GM15510 (cell line): ENCODE results near the gene TXNDC5.

Experiments used
- POLR2A ChIP-seq: IDR thresholded peaks from 3 replicates; pipeline ENCODE4 v1.6.1; 2011; ENCODE audit warnings: borderline replicate concordance; ENCODE audit not compliant: insufficient read length; ENCODE audit errors: extremely low read depth

The TXNDC5 gene

GRCh38 chr6:7921046-7921445, 10.5 kb upstream of the TXNDC5 start:
- no peak for TF ChIP-seq POLR2A

GRCh38 chr6:7920425-7920824, 9.8 kb upstream of the TXNDC5 start:
- TF ChIP-seq POLR2A: no peak

GRCh38 chr6:7919871-7920270, 9.3 kb upstream of the TXNDC5 start:
- TF ChIP-seq POLR2A: no peak

GRCh38 chr6:7918403-7918802, 7.8 kb upstream of the TXNDC5 start:
- no peak for TF ChIP-seq POLR2A

DNA sequence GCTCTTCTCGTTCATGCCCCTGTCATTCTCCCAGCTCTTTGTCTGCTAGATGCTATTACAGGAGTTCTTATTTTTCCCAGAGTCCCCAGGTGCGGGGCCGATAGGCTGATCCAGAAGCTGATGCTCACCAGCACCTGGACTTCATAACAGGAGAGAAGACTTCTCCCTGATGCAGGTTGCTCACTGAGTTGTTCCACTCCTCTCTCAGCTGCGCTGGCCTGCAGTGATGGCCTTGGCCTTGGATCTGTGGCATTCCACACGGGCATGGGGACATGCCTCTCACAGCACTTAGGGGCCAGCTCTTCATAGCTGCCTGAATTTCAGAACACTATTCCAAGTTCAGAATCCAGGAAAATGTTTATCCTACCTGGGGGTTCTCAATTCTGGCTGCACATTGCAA, 7.1 kb upstream of the TXNDC5 start:
- no peak for TF ChIP-seq POLR2A

GRCh38 chr6:7916959-7917358, 6.4 kb upstream of the TXNDC5 start:
- TF ChIP-seq POLR2A: no peak

DNA sequence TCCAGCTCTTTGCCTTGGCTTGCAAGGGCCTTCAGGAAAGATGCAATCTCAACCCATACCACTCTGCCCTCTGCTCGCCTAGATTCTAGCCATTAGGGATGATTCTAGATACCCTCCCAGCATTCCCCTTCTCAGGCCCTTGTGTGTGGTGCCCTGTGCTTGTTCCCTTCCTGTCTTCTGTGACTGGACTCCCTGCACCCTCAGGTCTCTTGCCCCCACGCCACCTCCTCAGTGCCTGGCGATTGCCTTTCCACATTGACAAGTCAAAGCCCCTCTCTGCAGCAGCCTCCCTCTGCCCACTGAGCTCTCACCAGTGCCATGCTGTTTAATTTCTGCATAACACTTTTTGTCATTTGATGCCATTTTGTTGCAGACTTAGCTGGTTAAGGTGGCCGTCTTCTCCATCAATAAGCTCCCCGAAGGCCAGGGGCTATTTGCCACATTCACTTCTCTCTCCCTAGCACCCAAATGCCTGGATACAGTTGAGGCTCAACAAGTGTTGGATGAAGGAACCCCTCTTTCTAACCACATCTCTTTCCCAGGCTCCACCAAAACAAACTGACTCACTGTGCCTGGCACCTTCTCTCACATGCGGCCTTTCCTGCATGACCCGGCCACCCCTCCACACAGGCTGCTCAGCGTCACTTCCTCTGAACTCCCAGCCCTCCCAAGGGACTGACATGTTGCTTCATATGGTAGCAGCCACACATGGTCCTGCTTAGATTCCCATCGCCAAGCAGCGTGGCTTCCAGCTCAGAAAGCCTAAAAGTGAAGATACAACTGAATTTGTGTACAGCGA, 4.6 kb upstream of the TXNDC5 start:
- TF ChIP-seq POLR2A: no peak

GRCh38 chr6:7914311-7914710, 3.7 kb upstream of the TXNDC5 start:
- no peak for TF ChIP-seq POLR2A

DNA sequence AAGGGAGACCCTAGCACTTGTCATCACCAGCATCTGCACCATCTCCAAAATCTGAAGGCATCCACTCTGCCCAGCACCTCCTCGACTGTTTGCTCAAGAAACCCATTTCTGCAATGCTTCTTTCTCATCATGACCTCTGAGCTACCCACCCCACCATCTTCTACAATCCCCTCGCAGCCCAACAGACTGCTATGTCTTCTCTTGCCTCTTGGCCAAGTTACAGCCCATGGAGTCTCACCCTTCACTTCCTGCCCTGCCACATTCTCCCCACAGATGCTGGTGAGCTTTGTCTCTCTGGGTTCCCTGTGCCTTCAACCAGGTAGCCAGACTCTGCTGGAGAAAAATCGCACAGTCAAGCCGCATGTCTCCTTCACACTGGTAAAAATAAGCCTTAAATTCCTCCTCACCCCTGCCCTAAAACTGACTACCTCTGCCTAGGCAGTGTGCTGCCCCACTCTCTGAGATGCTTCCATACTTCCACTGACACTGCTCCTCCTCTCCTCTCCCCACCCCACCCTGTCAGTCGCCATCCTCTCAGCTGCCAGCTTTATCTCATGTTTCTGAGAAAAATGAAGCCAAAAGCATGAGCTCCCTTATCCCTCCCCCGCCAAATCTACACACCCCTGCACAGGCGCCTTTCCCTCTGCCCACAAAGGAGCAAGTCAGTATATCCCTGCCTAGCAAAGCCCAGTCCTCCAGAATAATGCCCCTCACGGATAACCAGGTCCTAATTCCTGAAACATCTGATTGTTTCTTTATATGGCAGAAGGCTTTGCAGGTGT, 2.3 kb upstream of the TXNDC5 start:
- TF ChIP-seq POLR2A: no peak

DNA sequence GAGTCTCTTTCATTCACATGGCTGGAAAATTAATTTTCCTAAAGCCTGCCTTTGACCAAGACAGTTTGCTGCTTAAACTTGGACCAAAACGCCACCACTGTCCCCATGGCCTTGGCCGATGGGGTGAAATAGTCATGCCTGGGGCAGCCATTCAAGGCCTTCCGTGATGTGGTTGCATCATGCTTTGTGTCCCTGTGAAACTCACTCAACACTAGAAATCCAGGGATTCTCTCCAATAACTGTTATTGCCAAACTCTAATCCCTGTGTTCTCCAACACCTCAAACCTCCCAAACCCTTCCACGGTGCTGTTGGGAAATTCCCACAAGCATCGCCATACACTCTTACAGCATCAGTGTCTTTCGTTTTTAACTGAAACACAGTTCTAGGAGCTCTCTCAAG, 1.4 kb upstream of the TXNDC5 start:
- TF ChIP-seq POLR2A: no peak

DNA sequence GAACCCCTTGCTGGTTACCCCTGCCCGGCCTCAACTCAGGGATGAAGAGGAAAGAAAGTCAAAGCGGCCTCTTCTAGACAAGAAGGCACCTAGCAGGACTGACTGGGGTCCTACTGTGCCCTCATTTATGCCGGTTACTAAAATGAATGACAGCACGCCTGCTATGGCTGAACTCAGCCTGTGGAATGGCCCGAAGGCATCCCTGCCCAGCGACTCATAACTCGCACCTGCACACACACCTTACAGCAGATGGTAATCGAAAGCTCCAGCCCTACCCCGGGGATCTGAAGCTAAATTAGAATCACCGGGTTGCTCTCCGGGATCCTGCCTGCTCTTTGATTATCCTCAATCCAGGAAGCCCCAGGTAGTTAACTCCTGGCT, 747 bp upstream of the TXNDC5 start:
- TF ChIP-seq POLR2A: no peak

- no peak for TF ChIP-seq POLR2A
These were observed 312 bp downstream of the TXNDC5 start for GRCh38 chr6:7910298-7910653.

GRCh38 chr6:7909323-7910276, 988 bp downstream of the TXNDC5 start:
- TF ChIP-seq POLR2A: peak; percentile 17

DNA sequence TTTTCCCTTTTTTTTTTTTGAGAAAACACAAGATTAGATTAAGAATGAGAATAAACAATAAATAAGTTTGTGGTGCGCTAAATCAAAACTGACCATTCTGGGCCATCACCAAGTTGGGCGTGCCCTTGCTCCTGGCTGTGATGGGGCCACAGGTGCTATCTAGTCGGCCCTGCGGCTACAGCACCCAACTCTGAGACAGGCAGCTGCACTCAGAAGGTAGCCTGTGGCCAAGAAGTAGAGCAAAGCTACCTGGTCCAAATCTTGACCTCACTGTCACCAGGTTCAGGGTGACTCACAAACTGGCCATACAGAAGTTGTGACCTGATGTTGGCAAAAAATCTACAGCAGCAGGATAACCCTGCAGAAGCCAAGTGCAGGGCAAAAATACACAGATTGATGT, 3.4 kb downstream of the TXNDC5 start:
- TF ChIP-seq POLR2A: no peak

- no peak for TF ChIP-seq POLR2A
These were observed 3.8 kb downstream of the TXNDC5 start for GRCh38 chr6:7906741-7907140.
